GM12892 (cell line): ENCODE measurements around the gene SLC45A3.

ENCODE experiments used
- POLR2A ChIP-seq: IDR thresholded peaks from 2 replicates; pipeline ENCODE4 v1.6.1; 2011; ENCODE audit warnings: low read depth, low read length, control low read depth
- TAF1 ChIP-seq: IDR thresholded peaks from 2 replicates; pipeline ENCODE4 v1.6.1; 2011; ENCODE audit warnings: low read depth, mild to moderate bottlenecking, control low read depth, low read length, borderline replicate concordance

DNA sequence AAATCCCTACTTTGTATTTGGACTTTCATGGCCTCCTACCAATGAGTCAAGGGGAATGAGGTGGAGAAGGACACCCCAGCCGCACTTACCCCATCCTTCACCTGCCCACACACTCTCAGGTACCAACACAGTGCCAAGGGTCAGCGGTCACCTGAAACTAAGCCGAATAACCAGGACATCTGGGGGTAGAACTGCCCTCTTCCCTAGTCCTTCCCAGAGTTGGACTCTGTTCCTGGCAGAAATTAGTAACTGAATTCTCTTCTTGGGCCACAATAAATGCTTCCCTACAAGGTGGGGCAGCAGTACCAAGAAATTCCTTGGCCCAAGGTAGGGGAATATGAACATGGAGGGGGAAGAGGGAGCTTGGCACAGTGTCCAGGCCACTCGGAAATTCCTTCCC, 7.3 kb downstream of the SLC45A3 start:
- no peak for TF ChIP-seq TAF1
- TF ChIP-seq POLR2A = no peak
